RWPE2 (cell line): ENCODE data around the gene RPLP1.

Experiments
- ATAC-seq: fragments of 200-7000 bp; cut with Tn5 transposase; 3 replicates; pipeline ENCODE4 v1.9.1; 2021; ENCODE audit warnings: low read depth
- DNase-seq: peaks from one replicate; pipeline ENCODE4 v3.0.0-alpha.2; 2020; ENCODE audit warnings: low spot score
- H3K27ac ChIP-seq: fragments of 450-650 bp; 2 replicates; pipeline ENCODE4 v1.5.1; 2017; ENCODE audit warnings: mild to moderate bottlenecking; ENCODE audit not compliant: poor library complexity, severe bottlenecking
- H3K27me3 ChIP-seq: fragments of 250-450 bp; sonication (Bioruptor Pico); 2 replicates; pipeline ENCODE4 v1.5.1; 2021; ENCODE audit warnings: mild to moderate bottlenecking, moderate library complexity; ENCODE audit not compliant: insufficient read depth, poor library complexity, severe bottlenecking
- H3K36me3 ChIP-seq: fragments of 250-450 bp; sonication (Bioruptor Pico); 2 replicates; pipeline ENCODE4 v1.5.1; 2020; ENCODE audit warnings: low read depth, mild to moderate bottlenecking, moderate library complexity
- H3K4me1 ChIP-seq: fragments of 250-450 bp; sonication (Bioruptor Pico); 2 replicates; pipeline ENCODE4 v1.5.1; 2021; ENCODE audit warnings: mild to moderate bottlenecking, moderate library complexity; ENCODE audit not compliant: insufficient read depth, poor library complexity, severe bottlenecking
- H3K4me3 ChIP-seq: fragments of 250-450 bp; sonication (Bioruptor Pico); 2 replicates; pipeline ENCODE4 v1.5.1; 2021; ENCODE audit warnings: mild to moderate bottlenecking, moderate library complexity; ENCODE audit not compliant: severe bottlenecking
- H3K9me3 ChIP-seq: fragments of 250-450 bp; sonication (Bioruptor Pico); 2 replicates; pipeline ENCODE4 v1.5.1; 2021; ENCODE audit warnings: mild to moderate bottlenecking, moderate library complexity; ENCODE audit not compliant: severe bottlenecking
- CTCF ChIP-seq: fragments of 450-650 bp; IDR thresholded peaks from one replicate; pipeline ENCODE4 v1.5.1; 2017; ENCODE audit warnings: mild to moderate bottlenecking, moderate library complexity; ENCODE audit not compliant: poor library complexity, severe bottlenecking

RPLP1 gene

DNA sequence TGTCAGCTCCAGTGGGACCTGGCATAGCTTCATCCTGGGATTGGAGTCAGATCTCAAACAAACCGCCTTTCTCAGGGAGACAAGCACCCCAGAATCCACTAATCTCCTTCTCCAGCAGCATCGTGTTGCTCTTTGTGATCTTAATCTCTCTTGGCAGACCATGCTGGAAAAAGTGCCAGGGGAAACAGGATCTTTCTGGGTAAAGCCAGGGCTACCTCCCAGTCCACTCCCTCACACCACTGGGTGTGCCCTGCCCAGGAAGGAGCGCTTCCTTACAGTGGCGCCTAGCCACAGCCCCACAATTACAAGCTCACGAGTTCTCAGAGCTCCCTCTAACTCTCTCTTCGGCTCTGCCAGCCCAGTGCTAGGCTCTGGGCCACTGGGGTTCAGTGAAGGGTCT lies 32.2 kb downstream of the RPLP1 start:
- H3K4me3 ChIP-seq = no peak overlapping the region
- H3K4me1 ChIP-seq = no peaks in the 10 kb centered on the region
- ATAC-seq (peak; percentile 63), DNase-seq (no peak)
- no peak overlapping the region for H3K27ac ChIP-seq
- H3K27me3 ChIP-seq = no peaks in the 10 kb centered on the region
- no peak for TF ChIP-seq CTCF
- H3K9me3 ChIP-seq = no peaks in the 10 kb centered on the region
- H3K36me3 ChIP-seq = no peaks in the 10 kb centered on the region

DNA sequence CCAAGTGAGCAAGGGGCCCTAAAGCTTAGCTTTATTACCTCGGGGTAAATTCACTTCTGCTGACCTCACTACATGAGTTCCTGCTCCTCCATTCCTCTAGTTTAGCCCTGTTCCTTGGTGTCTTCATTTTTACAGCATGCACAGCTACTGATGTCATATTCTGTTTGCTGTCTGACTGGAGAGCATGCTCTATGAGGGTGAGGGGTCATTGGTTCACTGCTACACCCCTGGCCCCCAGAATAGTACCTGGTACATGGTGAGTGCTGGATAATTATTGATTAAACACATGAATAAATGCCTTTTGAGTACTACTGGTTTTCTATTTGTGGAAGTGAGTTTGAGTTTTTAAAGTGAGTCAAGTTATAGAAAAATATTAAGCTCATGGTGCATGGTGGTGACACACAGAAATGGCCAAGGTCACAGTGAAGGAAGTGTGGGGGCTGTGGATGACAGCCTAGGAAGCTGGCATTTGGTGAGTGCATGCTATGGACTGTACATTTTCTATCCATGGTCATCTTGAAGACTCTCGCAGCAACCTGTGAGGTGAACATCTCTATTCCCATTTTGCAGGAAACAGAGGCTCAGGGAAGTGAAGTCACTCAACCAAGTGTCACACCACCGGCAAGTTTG lies 34.0 kb downstream of the RPLP1 start:
- Histone ChIP-seq H3K9me3 (no peaks in the 10 kb centered on the region), H3K4me1 (no peaks in the 10 kb centered on the region), H3K27ac (no peak overlapping the region), H3K27me3 (no peaks in the 10 kb centered on the region), H3K36me3 (no peaks in the 10 kb centered on the region), H3K4me3 (no peak overlapping the region)
- no peak for TF ChIP-seq CTCF
- DNase-seq = no peak
- no peak for ATAC-seq

- Histone ChIP-seq H3K27ac (no peak overlapping the region), H3K27me3 (no peaks in the 10 kb centered on the region)
- TF ChIP-seq CTCF = no peak
These were observed 36.5 kb downstream of the RPLP1 start for GRCh38 chr15:69489073-69489571.

GRCh38 chr15:69490356-69491037 lies 37.9 kb downstream of the RPLP1 start:
- ATAC-seq (no peak), DNase-seq (peak; percentile 51)
- Histone ChIP-seq H3K4me3 (no peak overlapping the region), H3K9me3 (no peaks in the 10 kb centered on the region), H3K27ac (no peak overlapping the region), H3K4me1 (no peaks in the 10 kb centered on the region), H3K36me3 (no peaks in the 10 kb centered on the region), H3K27me3 (no peaks in the 10 kb centered on the region)
- no peak for TF ChIP-seq CTCF

More at GRCh38 chr15:69489073-69489571, 36.5 kb downstream of the RPLP1 start:
- ATAC-seq (no peak), DNase-seq (peak; percentile 14)
- Histone ChIP-seq H3K36me3 (no peaks in the 10 kb centered on the region), H3K4me1 (no peaks in the 10 kb centered on the region), H3K4me3 (no peak overlapping the region), H3K9me3 (no peaks in the 10 kb centered on the region)

- ATAC-seq = no peak
- H3K9me3 ChIP-seq = no peaks in the 10 kb centered on the region
- peak; percentile 27 for DNase-seq
- TF ChIP-seq CTCF = no peak
- H3K4me1 ChIP-seq = no peaks in the 10 kb centered on the region
- H3K4me3 ChIP-seq = no peak overlapping the region
- H3K27me3 ChIP-seq = no peaks in the 10 kb centered on the region
- no peaks in the 10 kb centered on the region for H3K36me3 ChIP-seq
- H3K27ac ChIP-seq = no peak overlapping the region
These were observed 38.5 kb downstream of the RPLP1 start for GRCh38 chr15:69491038-69491505.
